ENCODE data around the gene ARL13B. TPM values are rescaled to one million over a fixed set of nuclear protein-coding genes. Genes with fewer than 3 reads are reported as not detected.
"Not testable (repeated sequence)": the region's sequence is repeated elsewhere in the genome, so short reads cannot be mapped to it uniquely, and the experiment has no call there.

ARL13B gene
- total RNA-seq: 6.7 and 12.3 TPM in 2 replicates

DNA sequence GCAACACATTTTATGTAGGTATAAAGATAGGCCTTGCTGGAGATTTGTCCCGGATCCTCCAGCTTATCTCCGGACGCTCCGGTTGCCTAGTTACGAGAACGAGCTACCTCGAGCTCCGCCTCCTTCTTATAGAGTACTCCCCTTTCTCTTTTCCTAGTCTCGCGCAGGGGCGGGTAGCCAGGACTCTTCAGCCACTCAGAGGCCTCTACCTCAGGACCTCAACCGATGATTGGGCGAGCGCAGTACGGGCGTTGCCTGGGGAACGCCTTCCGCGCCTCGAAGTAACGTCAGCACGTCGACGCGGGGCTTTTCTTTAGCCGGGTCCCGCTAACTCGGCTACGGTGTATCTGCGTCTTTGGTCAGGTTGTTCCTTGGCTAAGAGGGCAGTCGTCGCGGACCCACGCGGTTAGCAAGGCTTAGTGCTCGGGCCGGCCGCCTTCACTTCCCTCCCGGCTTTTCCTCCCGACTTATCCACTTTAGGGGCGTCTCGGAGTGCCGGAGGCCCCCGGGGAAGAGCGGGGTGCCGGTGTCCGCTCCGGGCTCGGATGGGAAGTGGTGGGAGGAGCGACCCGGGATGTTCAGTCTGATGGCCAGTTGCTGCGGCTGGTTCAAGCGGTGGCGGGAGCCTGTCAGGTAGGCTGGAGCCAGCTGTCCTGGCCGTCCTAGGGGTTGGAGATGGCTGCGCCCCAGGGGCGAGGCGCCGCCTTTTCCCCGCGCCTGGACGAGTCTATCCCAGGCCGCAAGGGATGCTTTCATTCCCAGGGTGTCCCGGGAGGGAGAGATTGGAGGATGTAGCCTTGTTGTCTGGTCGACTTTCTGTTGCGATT is at the start of gene ARL13B:
TSS of gene ARL13B (plus strand) at position 306 of the 827 bp plus-strand sequence. CDS start at position 575, 269 bp downstream.
- DNase-seq (ENCODE audit: low read depth): peak; percentile 86
- peak within 1 kb of the TSS; percentile 94 for H3K4me3 ChIP-seq (ENCODE audit: low read depth, low read length)
- TF ChIP-seq, protein P1, sequence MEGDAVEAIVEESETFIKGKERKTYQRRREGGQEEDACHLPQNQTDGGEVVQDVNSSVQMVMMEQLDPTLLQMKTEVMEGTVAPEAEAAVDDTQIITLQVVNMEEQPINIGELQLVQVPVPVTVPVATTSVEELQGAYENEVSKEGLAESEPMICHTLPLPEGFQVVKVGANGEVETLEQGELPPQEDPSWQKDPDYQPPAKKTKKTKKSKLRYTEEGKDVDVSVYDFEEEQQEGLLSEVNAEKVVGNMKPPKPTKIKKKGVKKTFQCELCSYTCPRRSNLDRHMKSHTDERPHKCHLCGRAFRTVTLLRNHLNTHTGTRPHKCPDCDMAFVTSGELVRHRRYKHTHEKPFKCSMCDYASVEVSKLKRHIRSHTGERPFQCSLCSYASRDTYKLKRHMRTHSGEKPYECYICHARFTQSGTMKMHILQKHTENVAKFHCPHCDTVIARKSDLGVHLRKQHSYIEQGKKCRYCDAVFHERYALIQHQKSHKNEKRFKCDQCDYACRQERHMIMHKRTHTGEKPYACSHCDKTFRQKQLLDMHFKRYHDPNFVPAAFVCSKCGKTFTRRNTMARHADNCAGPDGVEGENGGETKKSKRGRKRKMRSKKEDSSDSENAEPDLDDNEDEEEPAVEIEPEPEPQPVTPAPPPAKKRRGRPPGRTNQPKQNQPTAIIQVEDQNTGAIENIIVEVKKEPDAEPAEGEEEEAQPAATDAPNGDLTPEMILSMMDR (conservative IDR thresholded peaks at IDR 0.05; ENCODE audit: low read depth, low read length): no peak

DNA sequence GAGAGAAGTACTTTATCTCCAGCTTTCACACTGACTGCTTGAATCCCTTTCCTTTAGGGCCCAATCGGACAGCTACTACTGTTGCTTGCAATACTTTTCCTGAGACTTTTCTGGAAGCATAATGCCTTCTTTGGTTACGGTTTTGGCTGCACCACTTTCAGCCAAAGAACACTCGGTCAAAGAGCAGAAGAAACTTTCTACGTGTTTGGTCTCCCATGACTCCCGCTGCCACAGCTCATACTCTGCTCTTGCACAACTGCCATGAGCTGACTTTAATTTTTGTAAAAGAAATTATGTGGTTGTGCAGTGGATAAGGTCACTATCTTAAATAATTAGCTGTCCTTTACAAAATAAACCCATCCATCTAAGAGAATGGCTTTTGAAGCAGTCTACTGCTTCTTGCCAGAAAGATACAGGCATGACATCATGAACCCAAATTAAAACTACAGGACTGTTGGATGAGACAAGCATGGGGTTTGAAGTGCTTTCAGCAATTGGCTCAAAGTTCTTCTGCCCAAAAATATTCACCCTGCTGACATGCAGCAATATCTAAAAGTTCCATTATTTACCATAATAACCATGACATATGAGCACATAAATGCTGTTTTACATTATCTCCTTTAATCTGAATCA is 48.2 kb upstream of the ARL13B start:
- DNase-seq (ENCODE audit: low read depth): no peak
- H3K4me3 ChIP-seq (ENCODE audit: low read depth, low read length): no peak overlapping the region
- TF ChIP-seq, protein P1 (conservative IDR thresholded peaks at IDR 0.05; ENCODE audit: low read depth, low read length): no peak

DNA sequence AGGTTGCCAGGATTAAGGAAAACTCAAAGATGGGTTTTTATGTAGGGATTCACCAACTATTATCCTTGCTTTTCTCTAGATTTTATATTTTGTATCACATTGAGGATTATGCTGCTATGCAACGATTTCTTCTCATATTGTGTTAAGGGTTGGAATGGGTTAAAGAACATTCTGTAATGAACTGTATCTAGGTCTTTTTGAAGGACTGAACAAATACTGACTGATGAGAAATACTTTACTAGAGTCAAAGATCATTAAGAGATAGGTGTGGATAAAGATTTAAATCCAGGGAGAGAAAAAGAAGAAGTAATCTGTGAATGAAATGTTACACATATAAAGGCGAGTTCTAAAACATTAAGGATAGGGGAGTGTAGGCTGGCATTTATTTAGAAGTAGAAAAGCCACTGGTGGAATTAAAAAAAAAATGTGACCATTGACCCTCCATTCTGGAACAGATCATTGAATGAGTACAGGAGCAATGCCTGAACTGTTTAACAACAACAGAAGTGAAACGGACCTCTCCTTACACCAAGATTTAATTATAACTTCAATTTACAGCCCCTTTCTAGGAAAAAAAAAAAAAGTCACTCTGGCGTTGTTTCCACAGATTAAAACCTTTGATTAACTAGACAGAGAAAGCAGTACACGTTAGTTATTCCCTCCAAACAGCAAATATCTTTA is 45.4 kb upstream of the ARL13B start:
- DNase-seq (ENCODE audit: low read depth): no peak
- TF ChIP-seq, protein P1 (conservative IDR thresholded peaks at IDR 0.05; ENCODE audit: low read depth, low read length): no peak
- H3K4me3 ChIP-seq (ENCODE audit: low read depth, low read length): no peak overlapping the region

DNA sequence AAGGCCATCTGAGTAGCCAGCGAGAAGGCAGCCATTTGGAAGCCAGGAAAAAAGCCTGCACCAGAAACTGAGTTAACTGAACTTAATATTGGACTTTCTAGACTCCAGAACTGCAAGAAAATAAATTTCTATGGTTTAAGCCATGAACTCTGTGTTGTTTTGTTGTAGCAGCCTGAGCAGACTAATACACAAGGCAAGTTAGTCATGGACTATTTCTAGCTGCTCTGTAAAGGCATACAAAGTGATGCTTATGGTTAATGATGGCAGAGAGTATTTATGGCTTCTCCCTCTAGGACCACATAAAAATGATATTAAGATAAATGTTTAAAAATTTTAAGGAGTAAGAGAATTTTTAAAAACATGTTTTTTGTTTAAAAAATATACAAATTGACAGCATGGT is 43.4 kb upstream of the ARL13B start:
- TF ChIP-seq, protein P1 (conservative IDR thresholded peaks at IDR 0.05; ENCODE audit: low read depth, low read length): no peak
- H3K4me3 ChIP-seq (ENCODE audit: low read depth, low read length): no peak overlapping the region
- DNase-seq (ENCODE audit: low read depth): no peak

DNA sequence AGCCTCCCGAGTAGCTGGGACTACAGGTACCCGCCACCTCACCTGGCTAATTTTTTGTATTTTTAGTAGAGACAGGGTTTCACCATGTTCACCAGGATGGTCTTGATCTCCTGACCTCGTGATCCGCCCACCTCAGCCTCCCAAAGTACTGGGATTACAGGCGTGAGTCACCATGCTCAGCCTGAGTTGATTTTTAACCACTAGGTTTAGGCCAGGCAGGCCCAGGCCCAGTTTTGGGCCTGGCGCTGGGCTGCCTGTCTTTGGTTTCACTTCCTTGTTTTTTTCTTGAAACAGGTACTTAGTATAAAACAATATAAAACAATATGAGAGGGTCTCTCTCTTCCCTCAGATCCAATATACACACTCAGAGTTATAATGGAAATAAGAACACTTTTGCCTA is 42.5 kb upstream of the ARL13B start:
- DNase-seq (ENCODE audit: low read depth); H3K4me3 ChIP-seq (ENCODE audit: low read depth, low read length): not testable (repeated sequence)

DNA sequence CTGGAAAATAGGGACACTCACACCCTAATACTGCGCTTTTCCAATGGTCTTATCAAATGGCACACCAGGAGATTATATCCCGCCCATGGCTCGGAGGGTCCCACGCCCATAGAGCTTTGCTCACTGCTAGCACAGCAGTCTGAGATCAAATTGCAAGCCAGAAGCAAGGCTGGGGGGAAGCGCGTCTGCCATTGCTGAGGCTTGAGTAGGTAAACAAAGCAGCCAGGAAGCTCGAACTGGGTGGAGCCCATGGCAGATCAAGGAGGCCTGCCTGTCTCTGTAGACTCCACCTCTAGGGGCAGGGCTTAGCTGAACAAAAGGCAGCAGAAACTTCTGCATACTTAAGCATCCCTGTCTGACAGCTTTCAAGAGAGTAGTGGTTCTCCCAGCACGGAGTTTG is 30.0 kb upstream of the ARL13B start:
- not testable (repeated sequence) for DNase-seq (ENCODE audit: low read depth); H3K4me3 ChIP-seq (ENCODE audit: low read depth, low read length)

DNA sequence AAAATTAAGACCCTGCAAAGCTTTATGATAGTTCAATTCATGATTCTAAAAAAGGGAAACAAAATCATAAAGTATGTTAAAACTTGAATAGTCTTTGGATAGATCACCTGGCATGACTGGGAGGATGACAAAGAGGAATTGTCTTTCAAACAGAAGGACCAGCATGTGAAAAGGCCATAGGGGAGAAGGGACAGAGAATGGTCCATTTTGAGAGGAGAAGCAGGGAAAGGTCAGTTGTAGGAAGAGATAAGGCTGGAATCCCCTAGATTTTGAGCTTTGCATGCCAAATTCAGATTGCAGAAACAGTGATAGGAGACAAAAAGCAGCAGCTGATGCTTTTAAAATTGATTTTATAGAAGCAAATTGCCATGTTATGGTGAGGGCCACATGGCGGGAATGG is 18.9 kb upstream of the ARL13B start:
- H3K4me3 ChIP-seq (ENCODE audit: low read depth, low read length): no peak overlapping the region
- no peak for DNase-seq (ENCODE audit: low read depth)
- TF ChIP-seq, protein P1 (conservative IDR thresholded peaks at IDR 0.05; ENCODE audit: low read depth, low read length): no peak

Data from epithelial cell of proximal tubule (primary cell).